Ramos (cell line): ENCODE measurements around the gene DSG3.

Source experiments
- in situ Hi-C: fragments of 300-500 bp; cut with MboI; formaldehyde crosslinking; loops from one replicate; pipeline ENCODE4 v1.14.3; 2022; ENCODE audit warnings: low sequenced_read_pairs; ENCODE audit not compliant: unreplicated experiment

The DSG3 gene, protein sequence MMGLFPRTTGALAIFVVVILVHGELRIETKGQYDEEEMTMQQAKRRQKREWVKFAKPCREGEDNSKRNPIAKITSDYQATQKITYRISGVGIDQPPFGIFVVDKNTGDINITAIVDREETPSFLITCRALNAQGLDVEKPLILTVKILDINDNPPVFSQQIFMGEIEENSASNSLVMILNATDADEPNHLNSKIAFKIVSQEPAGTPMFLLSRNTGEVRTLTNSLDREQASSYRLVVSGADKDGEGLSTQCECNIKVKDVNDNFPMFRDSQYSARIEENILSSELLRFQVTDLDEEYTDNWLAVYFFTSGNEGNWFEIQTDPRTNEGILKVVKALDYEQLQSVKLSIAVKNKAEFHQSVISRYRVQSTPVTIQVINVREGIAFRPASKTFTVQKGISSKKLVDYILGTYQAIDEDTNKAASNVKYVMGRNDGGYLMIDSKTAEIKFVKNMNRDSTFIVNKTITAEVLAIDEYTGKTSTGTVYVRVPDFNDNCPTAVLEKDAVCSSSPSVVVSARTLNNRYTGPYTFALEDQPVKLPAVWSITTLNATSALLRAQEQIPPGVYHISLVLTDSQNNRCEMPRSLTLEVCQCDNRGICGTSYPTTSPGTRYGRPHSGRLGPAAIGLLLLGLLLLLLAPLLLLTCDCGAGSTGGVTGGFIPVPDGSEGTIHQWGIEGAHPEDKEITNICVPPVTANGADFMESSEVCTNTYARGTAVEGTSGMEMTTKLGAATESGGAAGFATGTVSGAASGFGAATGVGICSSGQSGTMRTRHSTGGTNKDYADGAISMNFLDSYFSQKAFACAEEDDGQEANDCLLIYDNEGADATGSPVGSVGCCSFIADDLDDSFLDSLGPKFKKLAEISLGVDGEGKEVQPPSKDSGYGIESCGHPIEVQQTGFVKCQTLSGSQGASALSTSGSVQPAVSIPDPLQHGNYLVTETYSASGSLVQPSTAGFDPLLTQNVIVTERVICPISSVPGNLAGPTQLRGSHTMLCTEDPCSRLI

DNA sequence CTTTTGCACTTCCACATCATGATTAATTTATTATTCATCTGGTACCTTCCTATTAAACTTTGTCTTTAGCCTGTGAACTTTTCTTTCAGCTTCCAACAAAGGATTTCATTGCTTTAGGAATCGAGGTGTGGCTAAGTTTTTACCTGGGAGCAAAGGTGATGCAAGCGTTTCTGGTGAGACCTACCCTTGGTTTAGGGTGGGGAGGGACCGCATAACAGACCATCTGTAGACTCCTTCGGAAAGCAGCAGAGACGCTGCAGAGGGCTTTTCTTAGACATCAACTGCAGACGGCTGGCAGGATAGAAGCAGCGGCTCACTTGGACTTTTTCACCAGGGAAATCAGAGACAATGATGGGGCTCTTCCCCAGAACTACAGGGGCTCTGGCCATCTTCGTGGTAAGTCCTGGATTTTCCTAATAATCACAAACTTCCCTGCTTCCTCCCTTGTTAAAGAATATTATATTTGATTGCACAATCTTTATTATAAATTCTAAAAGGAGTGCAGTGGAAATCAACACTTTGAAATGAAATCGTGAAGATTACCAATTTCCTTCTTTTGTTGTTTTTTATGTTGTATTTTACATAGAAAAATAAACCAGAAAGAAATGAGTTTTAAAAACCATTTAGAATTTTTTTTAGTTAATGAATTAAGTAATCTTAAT lies at the start of gene DSG3:
DSG3 (plus strand) TSS at position 212 of the 662 bp plus-strand sequence; CDS start at position 349, 137 bp downstream.
- in situ Hi-C loops, result no loop called here

DNA sequence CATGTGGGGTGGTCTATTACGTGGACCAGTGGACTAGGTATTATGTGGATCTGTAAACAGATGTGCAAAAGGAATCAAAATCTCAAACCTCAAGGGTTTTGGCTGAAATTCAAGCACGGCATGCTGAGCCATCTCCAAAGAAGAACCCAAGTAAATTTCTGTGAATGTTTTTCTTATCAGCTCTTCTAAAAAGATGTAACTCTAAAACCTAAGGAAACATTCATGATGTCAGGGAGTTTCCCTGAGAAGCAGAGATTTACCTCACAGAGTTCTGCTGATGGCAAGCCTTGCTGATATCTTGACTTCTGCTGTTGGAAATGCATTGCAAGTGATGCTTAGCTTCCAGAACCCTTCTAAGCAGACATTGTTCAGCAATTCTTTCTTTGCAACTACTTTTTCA lies 49.4 kb upstream of the DSG3 start:
- in situ Hi-C loops, result no loop called here

- in situ Hi-C loops, result no loop called here
These were observed 48.1 kb upstream of the DSG3 start for GRCh38 chr18:31399306-31400032.

DNA sequence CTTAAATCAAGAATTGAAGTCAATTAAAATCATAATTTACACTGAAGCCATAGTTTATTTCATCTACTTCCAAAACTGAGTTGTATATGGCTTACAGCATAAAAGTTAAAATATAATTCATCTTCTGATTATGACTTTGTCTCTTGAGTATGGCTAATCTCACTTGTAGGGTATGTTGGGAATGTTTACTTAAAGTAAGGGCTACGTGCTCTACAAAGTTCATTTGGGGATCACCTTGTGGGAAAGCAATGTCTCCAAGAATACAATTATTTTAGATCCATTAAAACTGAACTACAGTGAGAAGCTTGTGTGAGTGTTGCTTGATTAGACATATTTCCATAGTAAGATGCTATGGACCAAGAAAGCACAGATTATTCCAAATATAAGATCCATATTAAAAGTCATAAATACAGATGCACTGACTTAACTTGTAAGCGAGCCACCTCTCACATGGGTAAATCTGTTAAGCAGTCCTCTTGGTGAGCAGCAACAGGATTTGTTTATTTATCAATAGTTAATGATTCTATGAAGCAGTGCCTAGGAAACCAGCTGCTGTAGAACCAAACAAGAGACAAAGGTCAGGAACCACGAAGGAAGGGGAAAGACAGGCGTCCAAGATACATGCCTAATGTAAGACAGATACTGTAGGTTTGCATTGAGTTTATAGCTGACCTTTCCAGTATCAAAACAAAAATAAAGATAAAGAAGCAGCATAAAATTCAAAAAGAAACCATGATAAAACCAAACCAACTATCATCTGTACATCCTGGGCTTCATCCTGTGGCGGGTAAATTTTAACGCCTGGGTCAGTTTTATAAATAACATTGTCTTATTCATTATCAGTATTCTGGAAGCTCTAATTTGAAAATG lies 46.1 kb upstream of the DSG3 start:
- in situ Hi-C loops, result no loop called here

DNA sequence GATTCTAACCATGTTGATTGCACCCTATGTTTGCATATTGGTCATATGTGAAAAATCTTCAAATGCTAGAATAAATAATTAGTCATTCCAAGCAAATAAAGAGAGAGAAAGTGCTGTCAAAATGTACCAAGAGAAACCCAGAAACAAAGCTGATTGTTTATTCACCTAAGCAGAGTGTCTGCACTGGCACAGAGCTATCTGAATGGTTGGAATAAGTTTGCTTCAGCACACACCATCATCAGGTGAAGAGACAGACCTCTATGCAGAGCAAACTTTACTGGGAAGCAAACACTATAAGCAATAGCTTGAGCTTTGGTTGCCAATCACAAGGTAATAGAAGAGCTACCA lies 45.5 kb upstream of the DSG3 start:
- in situ Hi-C loops, result no loop called here

- in situ Hi-C loops, result no loop called here
These were observed 44.1 kb upstream of the DSG3 start for GRCh38 chr18:31403409-31403808.

GRCh38 chr18:31407649-31408048 lies 39.9 kb upstream of the DSG3 start:
- in situ Hi-C loops, result no loop called here

DNA sequence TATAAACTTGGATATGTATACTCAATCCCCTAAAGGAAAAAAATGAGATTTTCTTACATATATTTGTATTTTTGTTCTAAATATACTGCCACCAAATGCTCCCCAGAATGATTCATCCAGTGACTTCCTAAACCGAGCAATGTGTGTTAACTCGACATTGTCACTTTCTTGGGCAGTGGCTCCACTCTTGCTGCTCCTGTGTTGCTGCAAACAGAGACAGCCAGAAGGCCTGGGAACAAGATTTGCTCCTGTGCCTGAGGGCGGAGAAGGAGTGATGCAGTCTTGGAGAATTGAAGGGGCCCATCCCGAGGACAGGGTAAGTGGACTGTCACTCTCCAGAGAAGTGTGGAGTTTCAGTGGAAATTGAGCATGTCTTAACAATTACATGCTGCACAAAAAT lies 38.3 kb upstream of the DSG3 start:
- in situ Hi-C loops, result no loop called here

GRCh38 chr18:31410716-31411483 lies 36.6 kb upstream of the DSG3 start:
- in situ Hi-C loops, result no loop called here

- in situ Hi-C loops, result no loop called here
These were observed 34.4 kb upstream of the DSG3 start for GRCh38 chr18:31413137-31413536.

DNA sequence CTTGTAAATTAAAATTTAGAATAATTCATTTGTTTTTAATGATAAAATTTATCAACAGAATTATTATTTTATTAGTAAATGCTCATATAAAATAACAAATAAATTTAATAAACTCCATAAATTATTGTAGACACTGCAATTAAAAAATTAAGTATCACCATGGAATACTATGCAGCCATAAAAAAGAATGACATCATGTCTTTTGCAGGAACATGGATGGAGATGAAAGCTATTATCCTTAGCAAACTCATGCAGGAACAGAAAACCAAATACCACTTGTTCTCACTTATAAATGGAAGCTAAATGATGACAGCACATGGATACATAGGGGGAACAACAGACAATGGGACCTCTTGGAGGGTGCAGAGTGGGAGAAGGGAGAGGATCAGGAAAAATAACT lies 29.7 kb upstream of the DSG3 start:
- in situ Hi-C loops, result no loop called here

DNA sequence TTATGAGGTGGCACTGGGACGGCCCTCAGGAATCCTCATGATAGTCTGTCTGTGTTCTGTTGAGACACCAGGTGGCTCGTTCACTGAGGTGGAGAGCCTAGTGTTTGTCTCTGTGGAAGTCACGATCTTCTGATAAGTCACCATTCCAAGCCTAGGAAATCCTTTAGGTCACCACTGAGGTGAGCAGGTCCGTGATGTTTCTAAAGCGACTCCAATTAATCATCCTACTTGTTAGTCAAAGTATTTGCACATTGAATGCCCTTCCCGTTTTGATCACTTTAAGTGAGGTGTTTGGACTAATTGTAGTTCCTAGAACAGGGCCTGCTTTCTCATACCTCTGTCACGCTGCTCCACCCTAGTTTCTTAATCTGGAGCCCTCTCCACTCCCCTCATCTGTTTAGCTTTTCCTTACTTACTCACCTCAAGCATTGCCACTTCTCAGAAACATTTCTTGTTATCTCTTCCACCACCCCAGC lies 28.0 kb upstream of the DSG3 start:
- in situ Hi-C loops, result no loop called here

DNA sequence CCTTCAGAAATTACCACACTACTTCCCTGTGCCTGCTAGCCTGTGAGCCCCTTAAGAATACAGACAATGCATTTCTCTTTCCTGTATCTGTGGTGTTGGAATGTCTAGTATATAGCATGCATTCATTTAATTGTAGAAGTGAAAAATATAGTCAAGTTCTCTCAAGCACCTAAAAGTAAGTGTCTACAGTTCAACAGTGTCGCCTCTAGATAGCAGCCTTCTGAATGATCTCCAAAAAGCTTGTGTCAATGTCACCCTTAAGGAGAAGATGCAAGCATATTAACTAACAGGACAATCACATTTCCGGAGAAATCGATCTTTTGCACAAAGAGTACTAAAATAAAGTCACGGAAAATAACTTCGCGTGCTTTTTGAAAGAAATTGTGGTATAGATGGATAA lies 27.5 kb upstream of the DSG3 start:
- in situ Hi-C loops, result no loop called here

GRCh38 chr18:31420524-31420923 lies 27.0 kb upstream of the DSG3 start:
- in situ Hi-C loops, result no loop called here

GRCh38 chr18:31424383-31424988 lies 23.1 kb upstream of the DSG3 start:
- in situ Hi-C loops, result no loop called here

- in situ Hi-C loops, result no loop called here
These were observed 21.5 kb upstream of the DSG3 start for GRCh38 chr18:31426021-31426420.

DNA sequence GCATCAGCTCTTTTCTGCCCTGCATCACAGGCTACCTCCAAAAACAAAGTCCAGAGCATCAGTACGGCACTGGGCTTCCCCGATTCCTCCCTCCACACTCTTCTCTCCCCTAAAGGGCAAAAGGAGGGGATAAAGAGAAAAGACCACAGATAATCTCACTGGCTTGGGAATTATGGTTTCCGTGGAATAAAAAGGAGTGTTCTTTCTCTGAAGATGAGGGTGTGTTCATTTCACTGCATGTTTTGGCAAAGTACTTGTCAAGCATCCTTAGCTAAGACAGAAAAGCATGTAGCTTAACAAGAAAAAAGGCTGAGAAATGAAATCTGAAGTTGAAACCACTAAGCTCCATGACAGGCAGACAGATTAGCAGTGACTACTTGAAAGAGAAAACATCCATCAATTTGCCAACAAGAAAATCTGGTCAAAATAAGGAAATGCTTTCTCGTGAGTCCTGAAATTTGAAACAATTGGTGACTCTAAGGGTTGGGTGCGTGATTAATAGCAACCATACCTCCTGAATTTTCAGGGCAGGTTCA lies 20.6 kb upstream of the DSG3 start:
- in situ Hi-C loops, result no loop called here

GRCh38 chr18:31428211-31428610 lies 19.3 kb upstream of the DSG3 start:
- in situ Hi-C loops, result no loop called here
